Stromal cell of bone marrow (primary cell): ENCODE data around the gene ANKIB1.
"Not testable (repeated sequence)": the region's sequence is repeated elsewhere in the genome, so short reads cannot be mapped to it uniquely, and the experiment has no call there.

Experiments
- DNase-seq: peaks from one replicate; pipeline ENCODE4 v3.0.0-alpha.2; 2012; ENCODE audit warnings: low read depth

The ANKIB1 gene

DNA sequence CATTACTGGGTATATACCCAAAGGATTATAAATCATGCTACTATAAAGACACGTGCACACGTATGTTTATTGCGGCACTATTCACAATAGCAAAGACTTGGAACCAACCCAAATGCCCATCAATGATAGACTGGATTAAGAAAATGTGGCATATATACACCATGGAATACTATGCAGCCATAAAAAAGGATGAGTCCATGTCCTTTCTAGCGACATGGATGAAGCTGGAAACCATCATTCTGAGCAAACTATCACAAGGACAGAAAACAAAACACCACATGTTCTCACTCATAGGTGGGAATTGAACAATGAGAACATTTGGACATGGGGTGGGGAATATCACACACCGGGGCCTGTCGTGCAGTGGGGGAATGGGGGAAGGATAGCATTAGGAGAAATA is 164.4 kb downstream of the ANKIB1 start:
- DNase-seq = not testable (repeated sequence)

DNA sequence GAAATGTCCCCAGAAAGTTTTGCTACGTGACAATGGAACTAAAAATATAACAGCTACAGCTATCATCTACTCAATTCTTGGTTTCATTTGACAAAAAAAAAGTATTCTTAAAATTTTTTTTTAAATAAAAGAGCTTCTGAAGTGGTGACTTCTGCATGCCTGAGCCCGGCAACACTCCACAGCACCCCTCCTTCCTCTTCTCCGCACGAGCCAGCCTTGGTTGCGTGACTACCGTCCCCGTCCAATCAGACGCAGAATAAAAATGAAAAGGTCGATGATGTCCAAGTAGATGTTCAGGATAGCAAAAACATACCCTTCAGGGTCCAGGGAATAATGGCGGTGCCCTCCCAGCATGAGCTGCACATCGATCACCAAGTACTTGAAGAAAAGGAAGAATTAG is 167.0 kb downstream of the ANKIB1 start:
- DNase-seq = no peak

DNA sequence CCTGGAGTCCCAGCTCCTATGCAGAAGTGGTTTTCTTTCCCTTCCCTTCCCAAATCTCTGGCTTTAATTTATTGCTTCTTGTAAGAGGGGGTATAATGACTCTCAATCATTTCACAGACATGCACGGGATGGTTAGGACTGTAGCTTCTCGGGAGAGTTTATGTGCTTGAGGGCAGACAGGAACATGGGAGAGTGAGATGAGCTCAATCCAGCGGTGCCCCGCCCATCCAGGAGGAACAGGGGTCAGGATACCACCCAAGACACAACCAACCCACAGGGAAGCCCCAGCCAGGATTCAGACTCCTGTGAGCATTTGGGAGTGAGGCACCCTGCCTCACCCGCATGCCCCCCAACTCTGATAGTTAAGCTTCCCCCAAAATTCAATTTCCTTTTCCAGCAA is 167.8 kb downstream of the ANKIB1 start:
- no peak for DNase-seq

DNA sequence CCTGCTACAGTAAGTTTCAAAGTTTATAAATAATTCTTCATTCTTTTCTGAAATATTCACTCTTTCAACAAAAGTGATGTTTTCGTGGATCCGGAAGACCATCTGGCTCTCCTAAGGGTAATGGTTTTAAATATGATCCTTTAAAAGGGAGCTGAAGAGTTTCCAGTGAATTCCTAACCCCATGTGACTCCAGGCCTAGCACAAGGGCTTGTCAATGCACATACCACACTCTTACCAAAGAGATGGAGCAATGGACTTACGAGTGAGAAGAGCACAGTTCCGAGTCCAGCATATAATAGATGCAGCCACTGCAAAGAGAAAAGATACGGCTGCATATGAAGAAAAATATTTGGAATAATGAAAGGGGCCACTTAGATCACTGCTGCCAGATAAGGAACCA is 169.5 kb downstream of the ANKIB1 start:
- peak; percentile 10 for DNase-seq

DNA sequence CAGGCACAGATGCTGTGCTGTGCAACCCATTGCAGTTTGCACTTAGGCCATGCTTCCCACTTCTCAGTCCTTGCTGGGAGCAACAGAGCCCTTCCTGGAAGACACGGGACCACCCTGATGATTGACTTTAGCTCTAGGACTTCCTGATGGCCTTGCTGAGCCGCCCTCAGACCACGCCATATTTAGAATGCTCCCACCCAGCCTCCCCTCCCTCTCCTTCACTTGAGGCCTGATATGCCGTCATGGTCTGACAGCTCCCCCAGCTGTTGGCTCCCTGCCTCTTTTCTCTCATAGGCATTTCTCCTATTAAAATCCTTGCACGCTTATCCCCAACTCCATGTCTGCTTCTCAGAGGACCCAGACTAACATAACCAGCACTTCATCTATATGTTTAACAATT is 172.1 kb downstream of the ANKIB1 start:
- no peak for DNase-seq

DNA sequence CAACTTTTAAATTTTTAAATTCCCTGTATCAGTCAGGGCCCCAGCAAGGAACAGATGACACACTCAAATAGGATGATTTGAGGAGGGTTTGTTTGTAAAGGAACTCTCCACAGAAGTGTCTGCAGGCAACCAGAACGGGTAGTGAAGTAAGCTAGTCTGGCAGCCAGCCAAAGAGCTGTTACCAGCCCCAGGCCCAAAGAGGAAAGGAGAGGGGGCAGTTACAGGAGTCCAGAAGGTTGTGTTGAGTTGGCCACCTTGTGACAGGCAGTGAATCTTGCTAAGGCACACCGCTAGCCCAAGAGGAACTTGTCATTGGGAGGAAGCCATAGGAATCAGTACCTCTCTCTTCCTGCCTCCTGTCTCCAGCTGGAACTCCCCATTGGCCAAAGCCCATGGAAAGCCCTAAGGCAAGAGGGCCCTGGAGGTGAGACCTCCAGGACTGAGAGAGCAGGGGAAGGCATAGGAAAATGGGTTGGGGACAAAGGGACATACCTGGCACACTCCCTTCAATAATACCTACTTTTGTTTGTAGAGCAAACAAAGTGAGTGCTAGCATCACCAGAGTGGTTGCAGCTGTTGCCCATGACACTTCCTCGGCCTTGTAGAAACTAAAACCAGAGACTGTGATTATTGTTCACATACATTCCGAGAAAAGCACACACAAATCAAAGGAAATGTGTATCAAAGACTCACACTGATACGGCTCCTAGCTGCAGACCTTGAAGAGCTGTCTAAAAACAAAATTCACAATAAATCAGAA is 176.1 kb downstream of the ANKIB1 start:
- DNase-seq = no peak

DNA sequence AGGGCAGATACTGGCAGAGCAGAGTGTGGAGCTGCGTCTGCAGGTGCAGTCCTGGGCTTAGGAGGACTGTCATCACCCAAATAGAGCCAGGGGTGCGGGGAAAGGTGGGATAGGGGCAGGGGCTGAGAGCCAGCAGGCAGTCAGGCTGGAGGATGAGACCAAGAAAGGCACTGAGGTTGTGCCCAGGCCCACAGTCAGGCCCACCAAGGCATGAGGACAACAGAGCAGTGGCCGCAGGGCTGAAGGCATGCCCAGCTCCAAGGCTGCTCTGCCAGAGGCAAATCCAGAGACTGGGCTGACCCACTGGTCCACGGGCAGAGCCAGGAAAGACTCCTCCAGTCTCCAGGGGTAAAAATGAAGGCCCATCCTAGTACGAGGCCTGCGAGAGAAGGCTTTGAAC is 177.2 kb downstream of the ANKIB1 start:
- no peak for DNase-seq

DNA sequence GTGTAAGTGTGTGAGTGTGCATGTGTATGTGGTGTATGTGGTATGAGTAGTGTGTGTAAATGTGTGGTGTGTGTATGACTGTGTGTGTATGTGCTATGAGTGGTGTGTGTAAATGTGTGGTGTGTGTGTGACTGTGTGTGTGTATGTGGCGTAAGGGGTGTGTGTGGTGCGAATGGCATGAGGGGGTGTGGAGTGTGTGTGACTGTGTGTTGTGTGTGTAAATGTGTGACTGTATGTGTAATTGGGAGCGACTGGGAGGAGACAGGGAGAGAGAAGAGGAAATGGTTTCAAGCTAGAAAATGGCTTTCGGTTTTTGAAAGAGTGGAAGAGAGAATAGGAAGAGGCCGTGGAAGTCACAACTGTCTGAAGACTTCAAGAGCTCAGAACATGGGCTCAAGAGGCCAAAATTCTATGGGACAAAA is 177.9 kb downstream of the ANKIB1 start:
- no peak for DNase-seq

DNA sequence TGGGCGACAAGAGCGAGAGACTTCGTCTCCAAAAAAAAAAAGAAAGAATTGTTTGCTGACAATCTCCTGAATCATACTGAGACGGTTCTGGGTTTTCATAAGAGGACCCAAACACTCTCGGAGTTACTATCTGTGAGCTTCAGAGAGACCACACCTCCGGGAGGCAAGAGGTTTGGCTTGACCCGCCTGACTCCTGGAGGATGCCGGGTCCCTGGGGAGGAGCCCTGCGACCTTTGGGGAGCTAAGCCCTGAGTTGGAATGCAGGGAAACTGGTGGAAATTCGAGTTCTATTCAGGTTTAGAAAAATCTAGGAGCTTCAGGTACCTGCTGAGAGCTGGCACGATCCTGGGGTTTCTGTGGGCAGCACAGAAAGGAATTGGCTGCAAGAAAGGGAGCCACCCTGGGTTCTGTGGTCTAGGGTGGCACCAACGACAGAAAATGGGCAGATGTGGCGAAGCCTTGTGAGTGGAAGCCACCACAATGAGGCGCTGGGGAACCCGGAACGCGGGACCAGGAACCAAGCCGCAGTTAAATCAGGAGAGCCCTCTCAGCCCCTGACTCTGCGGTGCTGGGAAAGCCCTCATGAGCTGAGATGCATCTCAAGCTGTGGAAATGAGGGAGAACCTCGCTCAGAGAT is 179.7 kb downstream of the ANKIB1 start:
- no peak for DNase-seq

DNA sequence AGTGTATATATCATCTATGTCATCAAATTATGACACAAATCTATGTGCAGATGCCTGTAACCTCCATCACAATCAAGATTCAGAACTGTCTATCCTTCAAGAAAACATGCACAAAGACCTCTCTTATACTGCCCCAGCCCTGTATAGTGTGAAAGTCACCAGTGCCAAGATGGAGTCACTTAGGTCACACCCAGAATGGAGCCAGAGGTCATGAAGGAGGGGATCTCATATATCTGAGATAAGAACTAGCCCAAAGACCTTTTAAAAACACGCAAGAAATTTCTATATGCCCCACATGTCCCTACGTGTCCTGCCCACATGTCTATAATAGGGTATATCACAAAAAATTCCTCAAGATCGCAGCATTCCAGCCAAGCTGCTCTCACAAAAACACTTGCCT is 181.4 kb downstream of the ANKIB1 start:
- DNase-seq = no peak

DNA sequence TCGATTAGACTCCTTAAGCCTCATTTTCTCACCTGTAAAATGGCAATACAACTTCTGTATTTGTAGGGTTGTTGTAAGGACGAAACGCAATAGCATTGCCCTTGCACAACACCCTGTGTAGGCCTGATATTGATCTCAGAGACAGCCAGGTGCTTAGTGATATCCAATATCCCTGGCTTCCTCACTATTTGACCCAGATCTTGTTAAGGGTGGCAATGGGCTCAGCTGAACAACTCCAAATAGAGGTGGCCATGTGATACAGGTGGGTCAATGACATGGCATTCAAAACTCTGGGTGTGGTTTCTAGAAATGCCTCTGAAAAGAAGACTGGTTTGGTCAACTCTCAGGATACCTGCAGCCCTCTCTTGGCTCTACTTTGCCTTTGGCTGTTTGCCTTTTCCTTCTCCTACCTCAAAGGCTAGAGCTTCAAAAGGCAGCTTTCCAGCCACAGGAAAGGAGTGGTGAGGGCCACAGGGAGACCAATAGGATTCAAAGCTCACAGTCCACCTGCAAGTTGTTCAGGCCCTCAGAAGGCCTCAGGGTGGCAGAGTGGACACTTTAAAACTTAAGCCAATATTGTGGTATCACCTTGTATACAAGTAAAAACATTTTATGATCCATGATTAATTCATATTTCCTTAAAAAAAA is 186.6 kb downstream of the ANKIB1 start:
- DNase-seq = no peak

DNA sequence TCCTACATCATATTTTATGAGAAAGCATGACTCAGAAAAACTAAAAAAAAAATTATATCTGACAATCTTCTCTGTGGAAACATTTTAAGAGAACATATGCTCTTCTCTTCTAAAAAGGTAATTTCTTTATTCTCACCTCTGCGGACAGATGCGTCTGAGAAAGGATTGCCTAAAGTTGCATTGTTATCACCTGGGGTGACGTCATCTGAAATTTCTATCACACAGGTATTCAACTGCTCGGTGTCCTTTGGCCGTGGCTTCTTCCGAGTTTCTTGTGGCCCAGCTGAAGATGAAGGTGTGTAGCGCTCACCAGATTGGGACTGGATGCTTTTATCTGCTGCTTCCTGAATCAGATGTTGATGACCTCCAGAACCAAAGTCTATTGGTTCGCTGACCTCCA is 187.2 kb downstream of the ANKIB1 start:
- no peak for DNase-seq

DNA sequence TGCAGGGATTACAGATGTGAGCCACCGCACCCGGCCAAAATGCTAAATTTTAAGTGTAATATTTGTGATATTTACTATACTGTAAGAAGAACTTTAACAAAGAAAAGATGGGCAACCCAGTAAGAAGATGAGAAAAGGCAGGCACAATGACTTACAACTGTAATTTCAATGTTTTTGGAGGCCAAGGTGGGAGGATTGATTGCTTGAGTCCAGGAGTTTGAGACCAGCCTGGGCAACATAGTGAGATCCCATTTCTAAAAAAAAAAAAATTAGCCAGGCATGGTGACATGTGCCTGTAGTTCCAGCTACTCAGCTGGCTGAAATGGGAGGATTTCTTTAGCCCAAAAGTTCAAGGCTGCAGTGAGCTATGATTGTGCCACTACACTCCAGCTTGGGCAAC is 189.8 kb downstream of the ANKIB1 start:
- DNase-seq = no peak

DNA sequence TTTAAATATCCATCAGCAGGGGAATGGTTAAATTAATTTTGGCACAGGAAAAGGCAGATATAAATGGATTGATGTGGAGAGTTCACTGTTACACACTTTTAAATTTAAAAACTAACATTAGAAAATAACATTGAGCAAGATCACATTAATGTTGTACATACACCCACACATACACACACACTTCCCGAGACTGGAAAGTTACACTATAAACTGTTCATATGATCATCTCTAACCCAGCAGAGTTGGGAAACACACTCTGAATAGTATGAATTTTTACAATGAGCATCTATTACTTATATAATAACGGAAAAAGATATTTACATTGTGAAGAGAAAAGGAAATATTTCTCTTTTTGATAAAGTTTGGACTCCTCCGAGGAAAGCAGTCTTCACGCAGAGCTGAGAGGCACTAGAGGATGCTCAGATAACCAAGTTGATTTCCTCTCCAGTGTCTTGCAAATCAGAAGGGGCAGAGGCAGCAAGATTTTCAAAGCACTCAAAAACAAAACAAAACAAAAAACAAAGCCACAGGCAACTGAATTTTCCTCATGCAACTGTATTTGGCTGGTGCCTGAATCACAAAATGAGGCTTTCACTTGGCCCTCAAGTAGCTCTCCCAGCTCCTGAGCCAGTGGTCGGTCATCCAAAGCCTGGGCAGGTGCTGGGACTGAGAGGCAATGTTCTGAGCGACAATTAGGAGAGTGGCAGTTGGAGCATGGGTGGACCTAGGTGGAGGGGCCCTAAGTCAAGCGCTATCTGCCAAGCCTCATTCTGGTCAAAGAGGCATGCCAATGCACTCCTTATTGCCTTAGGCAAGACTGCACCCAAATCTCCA is 191.1 kb downstream of the ANKIB1 start:
- no peak for DNase-seq

DNA sequence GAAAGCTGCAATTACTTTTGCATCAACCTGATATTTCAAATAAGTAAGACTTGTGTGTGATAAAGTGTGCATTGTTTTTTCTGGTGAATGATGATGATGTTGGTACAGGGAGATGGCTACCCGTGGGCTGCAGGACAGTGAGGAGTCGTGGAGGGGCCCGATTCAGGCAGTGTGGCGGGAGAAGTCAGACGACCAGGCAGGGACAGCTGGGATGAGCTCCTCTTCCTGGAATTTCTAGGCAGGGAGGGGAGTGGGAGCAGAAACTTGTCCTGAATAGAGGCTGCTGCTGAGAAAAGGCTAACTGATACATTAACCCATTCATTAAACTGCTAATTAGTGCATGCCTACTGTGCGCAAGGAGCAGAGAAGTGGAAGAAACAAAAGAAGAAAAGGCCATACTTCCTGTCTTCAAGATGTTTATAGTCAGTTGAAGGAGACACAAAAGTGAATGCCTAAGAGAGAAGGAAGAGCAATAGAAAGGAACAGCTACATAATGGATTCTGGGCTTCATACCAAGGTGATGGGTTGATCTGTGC is 192.2 kb downstream of the ANKIB1 start:
- DNase-seq = no peak

DNA sequence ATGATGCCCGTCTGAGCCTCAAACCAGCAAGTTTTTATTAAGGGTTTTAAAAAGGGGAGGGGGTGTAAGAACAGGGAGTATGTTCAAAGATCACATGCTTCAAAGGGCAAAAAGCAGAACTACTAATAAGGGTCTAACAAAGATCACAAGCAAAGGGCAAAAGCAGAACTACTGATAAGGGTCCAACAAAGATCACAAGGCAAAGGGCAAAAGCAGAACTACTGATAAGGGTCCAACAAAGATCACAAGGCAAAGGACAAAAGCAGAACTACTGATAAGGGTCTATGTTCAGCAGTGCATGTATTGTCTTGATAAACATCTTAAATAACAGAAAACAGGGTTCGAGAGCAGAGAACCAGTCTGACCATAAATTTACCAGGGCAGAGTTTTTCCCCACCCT is 196.9 kb downstream of the ANKIB1 start:
- DNase-seq = not testable (repeated sequence)

DNA sequence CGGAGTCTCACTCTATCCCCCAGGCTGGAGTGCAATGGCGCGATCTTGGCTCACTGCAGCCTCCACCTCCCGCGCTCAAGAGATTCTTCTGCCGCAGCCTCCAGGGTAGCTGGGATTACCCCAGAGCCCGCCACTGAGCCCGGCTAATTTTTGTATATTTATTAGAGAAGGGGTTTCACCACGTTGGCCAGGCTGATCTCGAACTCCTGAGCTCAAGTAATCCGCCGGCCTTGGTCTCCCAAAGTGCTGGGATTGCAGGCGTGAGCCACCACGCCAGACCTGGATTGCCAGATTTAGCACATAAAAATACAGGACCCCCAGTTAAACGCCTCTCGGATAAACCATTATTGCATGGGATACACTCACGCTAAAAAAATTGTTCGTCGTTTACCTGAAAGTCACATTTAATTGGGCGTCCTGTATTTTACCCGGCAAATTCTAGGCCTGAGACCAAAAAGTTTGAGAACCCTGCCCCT is 201.1 kb downstream of the ANKIB1 start:
- no peak for DNase-seq

DNA sequence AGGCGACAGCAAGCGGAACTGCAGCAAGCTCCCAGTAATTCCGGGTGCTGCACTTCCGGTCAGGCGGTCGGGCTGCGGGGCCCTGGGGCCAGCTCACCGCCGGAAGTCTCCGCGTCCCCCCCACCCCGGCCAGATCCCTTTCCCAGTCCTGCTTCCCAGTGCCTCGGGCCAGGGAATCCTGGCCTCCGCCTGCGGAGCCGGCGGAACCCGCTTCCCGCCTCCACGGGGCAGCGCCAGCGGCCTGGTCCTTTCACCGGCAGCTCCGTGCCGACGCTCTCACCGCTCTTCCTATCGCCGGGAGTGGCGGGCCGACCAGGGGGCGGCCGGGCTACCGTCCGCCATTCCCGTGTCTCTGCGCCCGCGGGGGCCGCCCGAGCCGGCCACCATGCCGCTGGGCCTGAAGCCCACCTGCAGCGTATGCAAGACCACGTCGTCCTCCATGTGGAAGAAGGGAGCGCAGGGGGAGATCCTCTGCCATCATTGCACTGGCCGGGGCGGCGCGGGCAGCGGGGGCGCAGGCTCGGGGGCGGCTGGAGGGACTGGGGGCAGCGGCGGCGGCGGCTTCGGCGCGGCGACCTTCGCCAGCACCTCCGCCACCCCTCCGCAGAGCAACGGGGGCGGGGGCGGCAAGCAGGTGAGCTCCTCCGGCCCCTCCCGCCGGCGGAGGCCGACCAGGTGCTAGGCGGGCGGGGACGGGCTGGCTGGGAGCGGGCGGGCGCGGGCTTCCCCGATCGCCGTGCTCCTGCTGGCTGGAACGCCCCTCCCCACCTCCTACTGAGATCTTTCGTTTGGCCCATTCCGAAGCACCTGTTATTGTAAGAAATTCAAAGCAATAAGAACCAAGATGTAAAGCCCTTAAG is 201.8 kb downstream of the ANKIB1 start, which contains the start of gene GATAD1:
GATAD1 (plus strand) TSS at position 138 of the 860 bp plus-strand sequence; CDS start at position 386, 248 bp downstream.
- DNase-seq = peak; percentile 82

DNA sequence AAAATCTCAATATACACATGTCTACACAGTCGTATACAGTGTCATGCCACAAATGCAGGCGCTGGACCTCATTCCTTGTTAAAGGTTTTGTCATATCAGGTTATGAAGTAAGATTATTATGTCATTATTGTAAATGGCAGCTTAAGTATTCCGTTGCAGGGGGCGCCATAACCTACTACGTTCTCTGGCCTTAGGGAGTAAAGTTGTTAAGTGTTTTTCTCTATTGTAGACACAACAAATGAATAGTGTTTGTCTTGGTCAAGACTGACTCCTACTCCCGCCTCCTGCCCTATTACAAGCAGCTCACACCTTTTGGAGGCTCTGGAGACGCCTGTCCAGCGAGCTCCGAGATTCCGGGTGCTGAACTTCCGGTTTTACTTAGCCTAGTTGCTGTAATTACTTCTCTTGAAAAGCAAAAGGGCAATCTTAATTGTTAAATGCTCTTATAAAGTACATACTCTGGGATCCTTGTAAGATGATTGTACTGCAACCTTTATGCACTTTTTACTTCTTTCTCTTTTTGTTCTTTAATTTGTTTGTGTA is 202.5 kb downstream of the ANKIB1 start:
- peak; percentile 30 for DNase-seq
